SK-N-SH (cell line): ENCODE measurements around the gene LIMS3. TPM values are rescaled to one million over a fixed set of nuclear protein-coding genes. Genes with fewer than 3 reads are reported as not detected.
"Not testable (repeated sequence)": the region's sequence is repeated elsewhere in the genome, so short reads cannot be mapped to it uniquely, and the experiment has no call there.

Source experiments
- CTCF ChIA-PET: fragments of 300-600, 350-600 bp; formaldehyde crosslinking; extraction: SDS; loops from one replicate; lab custom pipeline; 2021; lab: Yijun Ruan, JAX
- POLR2A ChIA-PET: fragments of 350-600 bp; sonication (Branson Sonifier 250); formaldehyde crosslinking; extraction: SDS; loops from one replicate; lab custom pipeline; 2020; ENCODE audit warnings: antibody characterized with exemption, inconsistent platforms; lab: Yijun Ruan, JAX
- DNase-seq: peaks from one replicate; pipeline ENCODE4 v3.0.0; 2012
- H2AFZ ChIP-seq: fragments of 200-600 bp; sonication (generic); 2 replicates; pipeline ENCODE4 v1.8.1; 2016; ENCODE audit warnings: antibody characterized with exemption, mild to moderate bottlenecking, low read depth
- H3F3A ChIP-seq: fragments of 200-600 bp; sonication (generic); replicated peaks from 2 replicates; pipeline ENCODE3; 2016; ENCODE audit warnings: antibody characterized with exemption, mild to moderate bottlenecking; ENCODE audit not compliant: insufficient read depth
- H3K27ac ChIP-seq, 2 experiments: fragments of 200-500 bp in 1 of 2; fragments of 200-600 bp in 1 of 2; sonication (Bioruptor generic) in 1 of 2; sonication (generic), shearing (Covaris generic) in 1 of 2; 2 replicates each; pipeline versions ENCODE4 v1.5.1 to v1.6.1; 2014 to 2016; ENCODE audit warnings: low read depth in 2 of 2, inconsistent platforms in 1 of 2, low read length in 1 of 2, mild to moderate bottlenecking in 1 of 2, mixed read lengths in 1 of 2
- H3K27me3 ChIP-seq: fragments of 200-600 bp; sonication (generic), shearing (Covaris generic); 2 replicates; pipeline ENCODE4 v1.6.1; 2016; ENCODE audit warnings: mixed run types; ENCODE audit not compliant: insufficient read depth
- H3K36me3 ChIP-seq, 2 experiments: fragments of 200-500 bp in 1 of 2; fragments of 200-600 bp in 1 of 2; sonication (Bioruptor generic) in 1 of 2; sonication (generic) in 1 of 2; replicated peaks in 1 of 2; 2 replicates each; pipeline versions ENCODE3 to v1.5.1; 2014 to 2016; ENCODE audit warnings: low read length in 1 of 2, mild to moderate bottlenecking in 1 of 2; ENCODE audit not compliant: insufficient read depth in 2 of 2, control insufficient read depth in 1 of 2
- H3K4me1 ChIP-seq, 2 experiments: fragments of 200-500 bp in 1 of 2; fragments of 200-600 bp in 1 of 2; sonication (Bioruptor generic) in 1 of 2; sonication (generic), shearing (Covaris generic) in 1 of 2; 2 replicates each; pipeline versions ENCODE4 v1.5.1 to v1.6.1; 2014 to 2016; ENCODE audit warnings: low read depth in 1 of 2, low read length in 1 of 2, mixed run types in 1 of 2; ENCODE audit not compliant: insufficient read depth in 2 of 2, control insufficient read depth in 1 of 2
- H3K4me2 ChIP-seq: fragments of 200-600 bp; sonication (generic), shearing (Covaris generic); 2 replicates; pipeline ENCODE4 v1.6.1; 2017; ENCODE audit warnings: mixed run types
- H3K4me3 ChIP-seq, 2 experiments: fragments of 200-500 bp in 1 of 2; fragments of 200-600 bp in 1 of 2; sonication (Bioruptor generic) in 1 of 2; sonication (generic), shearing (Covaris generic) in 1 of 2; 2 replicates each; pipeline versions ENCODE4 v1.5.1 to v1.8.1; 2014 to 2016; ENCODE audit warnings: low read depth in 2 of 2, inconsistent platforms in 1 of 2, low read length in 1 of 2, mild to moderate bottlenecking in 1 of 2, mixed read lengths in 1 of 2, moderate library complexity in 1 of 2
- H3K79me2 ChIP-seq: fragments of 200-600 bp; sonication (generic); 2 replicates; pipeline ENCODE4 v1.8.1; 2017; ENCODE audit warnings: mild to moderate bottlenecking; ENCODE audit not compliant: insufficient read depth
- H3K9ac ChIP-seq: fragments of 200-600 bp; sonication (generic); 2 replicates; pipeline ENCODE4 v1.6.1; 2017; ENCODE audit warnings: mixed run types
- H3K9me2 ChIP-seq: fragments of 200-600 bp; sonication (generic); 2 replicates; pipeline ENCODE4 v1.6.1; 2017; ENCODE audit warnings: mixed run types
- H3K9me3 ChIP-seq: fragments of 200-600 bp; sonication (generic); 2 replicates; pipeline ENCODE4 v1.6.1; 2017; ENCODE audit warnings: mixed run types, mild to moderate bottlenecking, moderate library complexity
- H4K20me1 ChIP-seq: fragments of 200-600 bp; sonication (generic); 2 replicates; pipeline ENCODE4 v1.6.1; 2017; ENCODE audit warnings: mild to moderate bottlenecking, mixed run types; ENCODE audit not compliant: insufficient read depth
- WGBS: methylation state at CpG from one replicate; pipeline ENCODE4 v1.1.6; 2017; ENCODE audit warnings: low lambda C conversion rate; 5-methylcytosine and 5-hydroxymethylcytosine counted together
- polyA plus RNA-seq, 3 experiments: library from polyadenylated mRNA; depleted of rRNA; stranded (reverse); fragments of >200 nt; gene quantifications; 2 replicates each; pipeline ENCODE4 v1.2.3, GENCODE V29; 2012

LIMS3 gene
- polyA plus RNA-seq, 1 of the 3 experiments (the other 2 are of a cell fraction) = 1.4 TPM

DNA sequence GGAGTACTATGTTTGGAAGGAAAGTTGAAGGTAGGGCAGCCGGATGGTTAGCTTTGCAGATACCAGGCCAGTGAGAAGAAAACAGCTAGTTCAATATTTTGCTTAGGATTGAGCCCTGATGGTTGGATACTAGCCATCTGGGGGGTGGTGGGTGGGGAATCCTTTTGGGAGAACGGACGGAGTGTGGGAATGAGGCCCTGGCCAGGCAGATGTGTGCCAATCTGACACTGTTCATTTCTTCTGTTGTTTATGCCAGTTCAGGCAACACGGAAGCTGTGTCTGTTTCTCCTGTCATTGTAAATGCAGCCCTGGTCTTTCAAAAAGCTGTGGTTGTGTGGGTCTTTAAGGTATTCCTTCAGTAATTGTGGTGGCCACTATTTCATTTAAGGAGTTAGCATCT, 7.5 kb upstream of the LIMS3 start:
- CTCF ChIA-PET, H3K9me2 ChIP-seq, POLR2A ChIA-PET, H3K79me2 ChIP-seq, H3F3A ChIP-seq, H3K9ac ChIP-seq, H3K27me3 ChIP-seq, H3K36me3 ChIP-seq, H3K4me1 ChIP-seq, H4K20me1 ChIP-seq, DNase-seq, H3K27ac ChIP-seq, H3K4me2 ChIP-seq, H3K9me3 ChIP-seq, H2AFZ ChIP-seq, H3K4me3 ChIP-seq: not testable (repeated sequence)
- WGBS = no CpG with 5 or more reads among the region's 4 CpGs

DNA sequence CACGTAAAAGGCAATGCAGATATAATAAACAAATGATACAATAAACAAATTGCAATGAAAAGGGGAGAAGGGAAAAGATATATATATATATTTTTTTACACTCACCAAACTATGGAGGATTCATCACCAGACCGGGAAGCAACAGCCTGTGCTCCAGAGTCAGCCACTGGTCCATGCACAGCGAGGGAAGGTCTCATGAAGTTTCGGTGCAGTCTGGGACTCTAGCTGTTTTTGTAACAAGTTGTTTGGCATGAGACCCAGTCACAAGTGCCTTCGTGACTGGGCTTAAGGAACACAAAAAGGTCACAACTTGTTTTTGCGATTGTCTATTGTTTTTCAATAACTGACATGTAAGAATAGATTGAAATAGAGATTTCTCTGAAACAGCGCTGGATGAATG, 4.8 kb upstream of the LIMS3 start:
- POLR2A ChIA-PET, H3K4me1 ChIP-seq, CTCF ChIA-PET, H3K79me2 ChIP-seq, H4K20me1 ChIP-seq, H3K36me3 ChIP-seq, H3K4me2 ChIP-seq, H3K9me2 ChIP-seq, H3F3A ChIP-seq, H3K9me3 ChIP-seq, H3K9ac ChIP-seq, DNase-seq, H3K27me3 ChIP-seq, H3K27ac ChIP-seq, H3K4me3 ChIP-seq, H2AFZ ChIP-seq: not testable (repeated sequence)
- no CpG with 5 or more reads among the region's 7 CpGs for WGBS

DNA sequence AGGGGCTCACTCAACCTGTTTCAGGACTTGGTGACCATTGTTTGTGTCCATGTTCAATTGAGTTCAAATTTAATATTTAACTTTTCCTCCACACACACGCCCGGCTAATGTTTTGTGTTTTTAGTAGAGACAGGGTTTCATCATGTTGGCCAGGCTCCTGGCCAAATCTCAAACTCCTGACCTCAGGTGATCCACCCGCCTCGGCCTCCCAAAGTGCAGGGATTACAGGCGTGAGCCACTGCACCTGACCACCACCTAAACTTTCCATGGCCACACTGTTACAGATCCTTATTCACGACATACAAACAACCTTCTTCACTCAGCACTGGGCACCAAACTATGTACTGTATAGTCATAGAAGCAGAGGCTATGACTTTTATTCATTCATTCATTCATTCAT, 4.3 kb upstream of the LIMS3 start:
- H2AFZ ChIP-seq, H3K9me3 ChIP-seq, H3K9ac ChIP-seq, H3K4me3 ChIP-seq, POLR2A ChIA-PET, H3K27me3 ChIP-seq, H3K36me3 ChIP-seq, H3K4me2 ChIP-seq, H4K20me1 ChIP-seq, H3F3A ChIP-seq, H3K4me1 ChIP-seq, DNase-seq, H3K9me2 ChIP-seq, H3K27ac ChIP-seq, H3K79me2 ChIP-seq, CTCF ChIA-PET: not testable (repeated sequence)
- no CpG with 5 or more reads among the region's 6 CpGs for WGBS

DNA sequence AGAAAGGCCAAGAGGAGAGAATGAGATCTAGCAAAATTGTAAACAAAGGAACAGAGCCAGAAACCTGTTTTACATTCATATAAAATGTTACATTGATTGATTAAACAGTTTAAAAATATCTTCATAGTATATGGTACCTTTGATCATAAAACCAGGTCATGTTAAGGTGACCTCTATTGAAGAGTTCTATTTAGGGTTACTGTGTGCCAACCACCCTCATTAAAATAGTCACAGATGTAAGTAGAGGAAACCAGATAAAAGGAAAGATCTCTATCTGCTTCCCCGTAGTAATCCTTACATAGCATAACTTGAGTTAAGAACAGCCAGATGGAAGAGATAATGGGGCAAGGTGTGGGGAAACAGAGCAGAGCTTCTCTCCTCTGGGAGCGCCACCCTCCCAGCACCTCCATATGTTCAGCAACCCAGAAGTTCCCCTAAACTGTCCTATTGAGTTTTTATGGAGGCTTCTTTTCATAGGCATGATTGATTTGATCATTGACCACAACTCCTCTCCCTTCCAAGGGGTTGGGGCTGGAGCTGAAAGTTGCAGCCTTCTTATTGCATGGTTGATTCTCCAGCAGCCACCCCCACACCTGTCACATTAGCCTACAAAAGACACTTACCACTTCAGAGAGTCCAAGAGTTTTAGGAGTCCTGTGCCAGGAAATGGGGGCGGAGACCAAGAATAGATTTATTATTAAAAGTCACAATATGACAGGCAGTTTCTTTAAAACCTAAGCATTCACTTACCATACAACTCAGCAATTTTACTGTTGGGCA, 3.2 kb upstream of the LIMS3 start:
- DNase-seq, H3K9me3 ChIP-seq, H3K4me2 ChIP-seq, H3K27me3 ChIP-seq, H4K20me1 ChIP-seq, H2AFZ ChIP-seq, H3K9me2 ChIP-seq, POLR2A ChIA-PET, CTCF ChIA-PET, H3K27ac ChIP-seq, H3K4me3 ChIP-seq, H3K9ac ChIP-seq, H3F3A ChIP-seq, H3K36me3 ChIP-seq, H3K4me1 ChIP-seq, H3K79me2 ChIP-seq: not testable (repeated sequence)
- WGBS = no CpG with 5 or more reads among the region's 3 CpGs

DNA sequence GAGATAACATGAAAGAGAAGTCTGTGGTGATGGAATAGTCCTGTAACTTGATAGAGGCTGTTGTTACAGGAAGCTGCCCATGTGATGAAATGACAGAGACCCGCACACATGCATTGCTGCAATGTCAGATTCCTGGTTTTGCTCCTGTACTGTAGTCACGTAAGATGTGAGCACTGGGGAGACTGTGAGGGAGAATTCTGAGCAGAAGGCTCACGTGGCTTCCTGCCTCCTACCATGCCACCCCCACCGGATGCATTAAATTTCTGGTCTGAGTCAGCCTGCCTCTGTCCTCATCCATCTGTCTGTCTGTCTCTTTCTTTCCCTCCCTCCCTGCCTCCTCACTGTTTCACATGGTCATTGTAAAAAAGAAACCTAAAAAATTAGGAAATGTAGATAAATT, 2.3 kb upstream of the LIMS3 start:
- H4K20me1 ChIP-seq, H3K27ac ChIP-seq, H3K4me1 ChIP-seq, H2AFZ ChIP-seq, H3K4me3 ChIP-seq, CTCF ChIA-PET, H3F3A ChIP-seq, H3K4me2 ChIP-seq, H3K9me3 ChIP-seq, H3K9ac ChIP-seq, H3K27me3 ChIP-seq, POLR2A ChIA-PET, H3K9me2 ChIP-seq, DNase-seq, H3K36me3 ChIP-seq, H3K79me2 ChIP-seq: not testable (repeated sequence)
- no CpG with 5 or more reads among the region's 4 CpGs for WGBS

DNA sequence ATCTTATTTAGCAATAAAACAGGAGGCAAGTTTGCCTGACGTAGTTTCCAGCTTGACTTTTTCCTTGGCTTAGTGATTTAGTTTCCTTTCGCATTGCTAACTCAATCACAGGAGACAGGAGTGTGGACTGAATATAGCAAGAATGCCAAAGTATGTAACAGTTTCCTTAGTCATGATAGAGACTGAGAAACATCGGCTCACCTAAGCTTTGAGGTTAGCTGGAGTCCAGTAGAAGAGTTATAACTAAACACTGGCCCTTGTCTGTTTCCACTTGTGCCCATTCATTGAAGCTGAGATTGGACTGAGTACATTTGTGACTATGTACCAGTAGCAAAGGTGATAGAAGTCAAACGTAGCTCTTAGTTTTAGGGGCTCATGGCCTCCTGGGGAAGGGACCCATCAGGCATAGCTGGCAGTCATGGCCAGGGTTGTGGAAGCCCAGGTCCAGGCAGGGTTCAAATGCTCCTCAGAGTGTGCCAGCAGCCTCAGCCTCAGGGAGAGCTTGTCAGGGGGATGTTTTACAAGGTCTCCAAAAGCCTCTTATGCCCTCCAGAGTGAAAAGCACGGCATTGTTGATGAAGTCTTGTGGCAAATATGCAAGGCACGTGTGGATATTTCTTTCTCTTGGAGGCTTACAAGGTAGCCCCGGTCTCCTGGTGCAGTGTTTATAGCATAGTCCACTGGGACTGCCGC, 573 bp upstream of the LIMS3 start:
- CTCF ChIA-PET, H3F3A ChIP-seq, H3K9me3 ChIP-seq, POLR2A ChIA-PET, H3K9ac ChIP-seq, H3K79me2 ChIP-seq, H3K27me3 ChIP-seq, H3K9me2 ChIP-seq, H3K4me1 ChIP-seq, H3K27ac ChIP-seq, H3K4me3 ChIP-seq, H4K20me1 ChIP-seq, H3K4me2 ChIP-seq, H2AFZ ChIP-seq, DNase-seq, H3K36me3 ChIP-seq: not testable (repeated sequence)
- WGBS = no CpG with 5 or more reads among the region's 8 CpGs
